ENCODE measurements around the gene ELMO1. TPM values are rescaled to one million over a fixed set of nuclear protein-coding genes. Genes with fewer than 3 reads are reported as not detected.

Gene ELMO1
- total RNA-seq, 1 experiment from 2014 or later: 1.1 TPM

DNA sequence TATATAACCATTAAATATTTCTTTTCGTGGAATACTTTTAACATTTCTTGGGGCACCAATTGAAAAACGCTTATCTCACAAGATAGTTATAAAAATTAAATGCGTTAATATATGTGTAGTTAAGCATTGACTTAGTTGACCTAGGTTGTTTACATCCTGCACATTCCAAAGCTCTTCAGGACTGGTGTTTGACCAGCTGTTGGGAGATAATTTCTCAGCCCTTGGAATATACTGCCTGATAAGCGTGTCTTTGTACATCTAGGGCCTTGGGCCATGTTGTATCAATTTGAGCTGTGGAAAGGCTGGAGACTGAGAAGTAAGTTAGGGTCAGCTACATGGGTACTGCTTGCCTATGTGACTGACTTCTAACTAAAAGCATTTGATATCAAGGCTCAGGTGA, 634.4 kb downstream of the ELMO1 start:
- Histone ChIP-seq H3K4me3 (replicated peaks in 1 of 2; ENCODE audit: low read depth in 1 of 2, low read length in 2 of 2) (no peak overlapping the region), H3K27me3 (ENCODE audit: insufficient read depth, low read length) (no peaks in the 10 kb centered on the region), H2AFZ (ENCODE audit: low read depth, low read length, poor library complexity, severe bottlenecking) (no peak overlapping the region), H3K9me2 (ENCODE audit: insufficient read depth) (no peaks in the 10 kb centered on the region), H3K4me1 (ENCODE audit: control insufficient read depth in 1 of 2, insufficient read depth in 2 of 2, low read length in 2 of 2) (no peaks in the 10 kb centered on the region), H3K36me3 (ENCODE audit: control insufficient read depth in 1 of 2, insufficient read depth in 2 of 2, low read length in 2 of 2) (no peaks in the 10 kb centered on the region), H3K79me2 (ENCODE audit: insufficient read depth, low read length) (no peaks in the 10 kb centered on the region), H3K27ac (ENCODE audit: low read depth, low read length) (no peak overlapping the region), H3K4me2 (ENCODE audit: low read length) (no peak overlapping the region), H3K9ac (ENCODE audit: low read length) (no peak overlapping the region), H3K9me3 (ENCODE audit: control insufficient read depth in 1 of 2, insufficient read depth in 1 of 2, low read depth in 1 of 2, low read length in 2 of 2) (no peaks in the 10 kb centered on the region), H4K20me1 (ENCODE audit: insufficient read depth) (no peaks in the 10 kb centered on the region)
- no TSS peak for BruUV-seq (replicated peaks)
- intact Hi-C loops (cut with micrococcal nuclease): no loop called here
- DNase-seq (ENCODE audit: low read depth, low spot score) (no peak), ATAC-seq (no peak)
- RAD21 ChIA-PET (ENCODE audit: low non-redundant PET in 1 of 2, low total read pairs in 2 of 2, uncharacterized antibody in 2 of 2, unreplicated experiment in 2 of 2): no interaction called here
- POLR2A ChIA-PET: no interaction called here
- CTCF ChIA-PET: no interaction called here
- TF ChIP-seq SRF (IDR thresholded peaks at IDR 0.05; ENCODE audit: low read depth) (no peak), ZNF274 (IDR thresholded peaks at IDR 0.05; ENCODE audit: low read depth, low read length) (no peak), FOSL1 (IDR thresholded peaks at IDR 0.05; ENCODE audit: low read depth) (no peak), POLR2AphosphoS5 (IDR thresholded peaks at IDR 0.05; ENCODE audit: low read depth, low read length) (no peak), RAD21 (IDR thresholded peaks at IDR 0.05; ENCODE audit: low read depth) (no peak), POLR2A (IDR thresholded peaks at IDR 0.05; ENCODE audit: borderline replicate concordance, extremely low read depth, insufficient read depth, insufficient read length) (no peak), SIN3A (IDR thresholded peaks at IDR 0.05; ENCODE audit: low read depth) (no peak), SP1 (IDR thresholded peaks at IDR 0.05; ENCODE audit: low read depth) (no peak), YY1 (IDR thresholded peaks at IDR 0.05; ENCODE audit: extremely low read depth, insufficient replicate concordance, low read depth, low read length) (no peak), CEBPB (IDR thresholded peaks at IDR 0.05; ENCODE audit: low read depth) (no peak)
- TF ChIP-seq, protein P1, sequence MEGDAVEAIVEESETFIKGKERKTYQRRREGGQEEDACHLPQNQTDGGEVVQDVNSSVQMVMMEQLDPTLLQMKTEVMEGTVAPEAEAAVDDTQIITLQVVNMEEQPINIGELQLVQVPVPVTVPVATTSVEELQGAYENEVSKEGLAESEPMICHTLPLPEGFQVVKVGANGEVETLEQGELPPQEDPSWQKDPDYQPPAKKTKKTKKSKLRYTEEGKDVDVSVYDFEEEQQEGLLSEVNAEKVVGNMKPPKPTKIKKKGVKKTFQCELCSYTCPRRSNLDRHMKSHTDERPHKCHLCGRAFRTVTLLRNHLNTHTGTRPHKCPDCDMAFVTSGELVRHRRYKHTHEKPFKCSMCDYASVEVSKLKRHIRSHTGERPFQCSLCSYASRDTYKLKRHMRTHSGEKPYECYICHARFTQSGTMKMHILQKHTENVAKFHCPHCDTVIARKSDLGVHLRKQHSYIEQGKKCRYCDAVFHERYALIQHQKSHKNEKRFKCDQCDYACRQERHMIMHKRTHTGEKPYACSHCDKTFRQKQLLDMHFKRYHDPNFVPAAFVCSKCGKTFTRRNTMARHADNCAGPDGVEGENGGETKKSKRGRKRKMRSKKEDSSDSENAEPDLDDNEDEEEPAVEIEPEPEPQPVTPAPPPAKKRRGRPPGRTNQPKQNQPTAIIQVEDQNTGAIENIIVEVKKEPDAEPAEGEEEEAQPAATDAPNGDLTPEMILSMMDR (IDR thresholded peaks at IDR 0.05 in 2 of 3, conservative IDR thresholded peaks at IDR 0.05 in 1 of 3; ENCODE audit: borderline replicate concordance in 1 of 3, insufficient read depth in 1 of 3, low read depth in 2 of 3, low read length in 2 of 3): no peak
- TF ChIP-seq, protein P2, sequence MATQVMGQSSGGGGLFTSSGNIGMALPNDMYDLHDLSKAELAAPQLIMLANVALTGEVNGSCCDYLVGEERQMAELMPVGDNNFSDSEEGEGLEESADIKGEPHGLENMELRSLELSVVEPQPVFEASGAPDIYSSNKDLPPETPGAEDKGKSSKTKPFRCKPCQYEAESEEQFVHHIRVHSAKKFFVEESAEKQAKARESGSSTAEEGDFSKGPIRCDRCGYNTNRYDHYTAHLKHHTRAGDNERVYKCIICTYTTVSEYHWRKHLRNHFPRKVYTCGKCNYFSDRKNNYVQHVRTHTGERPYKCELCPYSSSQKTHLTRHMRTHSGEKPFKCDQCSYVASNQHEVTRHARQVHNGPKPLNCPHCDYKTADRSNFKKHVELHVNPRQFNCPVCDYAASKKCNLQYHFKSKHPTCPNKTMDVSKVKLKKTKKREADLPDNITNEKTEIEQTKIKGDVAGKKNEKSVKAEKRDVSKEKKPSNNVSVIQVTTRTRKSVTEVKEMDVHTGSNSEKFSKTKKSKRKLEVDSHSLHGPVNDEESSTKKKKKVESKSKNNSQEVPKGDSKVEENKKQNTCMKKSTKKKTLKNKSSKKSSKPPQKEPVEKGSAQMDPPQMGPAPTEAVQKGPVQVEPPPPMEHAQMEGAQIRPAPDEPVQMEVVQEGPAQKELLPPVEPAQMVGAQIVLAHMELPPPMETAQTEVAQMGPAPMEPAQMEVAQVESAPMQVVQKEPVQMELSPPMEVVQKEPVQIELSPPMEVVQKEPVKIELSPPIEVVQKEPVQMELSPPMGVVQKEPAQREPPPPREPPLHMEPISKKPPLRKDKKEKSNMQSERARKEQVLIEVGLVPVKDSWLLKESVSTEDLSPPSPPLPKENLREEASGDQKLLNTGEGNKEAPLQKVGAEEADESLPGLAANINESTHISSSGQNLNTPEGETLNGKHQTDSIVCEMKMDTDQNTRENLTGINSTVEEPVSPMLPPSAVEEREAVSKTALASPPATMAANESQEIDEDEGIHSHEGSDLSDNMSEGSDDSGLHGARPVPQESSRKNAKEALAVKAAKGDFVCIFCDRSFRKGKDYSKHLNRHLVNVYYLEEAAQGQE (IDR thresholded peaks at IDR 0.05; ENCODE audit: low read depth): no peak
